ENCODE data around the gene CTNNA3.

- TF ChIP-seq, protein P1, sequence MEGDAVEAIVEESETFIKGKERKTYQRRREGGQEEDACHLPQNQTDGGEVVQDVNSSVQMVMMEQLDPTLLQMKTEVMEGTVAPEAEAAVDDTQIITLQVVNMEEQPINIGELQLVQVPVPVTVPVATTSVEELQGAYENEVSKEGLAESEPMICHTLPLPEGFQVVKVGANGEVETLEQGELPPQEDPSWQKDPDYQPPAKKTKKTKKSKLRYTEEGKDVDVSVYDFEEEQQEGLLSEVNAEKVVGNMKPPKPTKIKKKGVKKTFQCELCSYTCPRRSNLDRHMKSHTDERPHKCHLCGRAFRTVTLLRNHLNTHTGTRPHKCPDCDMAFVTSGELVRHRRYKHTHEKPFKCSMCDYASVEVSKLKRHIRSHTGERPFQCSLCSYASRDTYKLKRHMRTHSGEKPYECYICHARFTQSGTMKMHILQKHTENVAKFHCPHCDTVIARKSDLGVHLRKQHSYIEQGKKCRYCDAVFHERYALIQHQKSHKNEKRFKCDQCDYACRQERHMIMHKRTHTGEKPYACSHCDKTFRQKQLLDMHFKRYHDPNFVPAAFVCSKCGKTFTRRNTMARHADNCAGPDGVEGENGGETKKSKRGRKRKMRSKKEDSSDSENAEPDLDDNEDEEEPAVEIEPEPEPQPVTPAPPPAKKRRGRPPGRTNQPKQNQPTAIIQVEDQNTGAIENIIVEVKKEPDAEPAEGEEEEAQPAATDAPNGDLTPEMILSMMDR (IDR thresholded peaks at IDR 0.05; ENCODE audit: insufficient read depth, low read length, poor library complexity, severe bottlenecking), result no peak
- no peak for TF ChIP-seq EZH2phosphoT487 (conservative IDR thresholded peaks at IDR 0.05; ENCODE audit: low read length)
Observed at GRCh38 chr10:66719483-66719882, 976.5 kb downstream of the CTNNA3 start.
